ENCODE data around the gene FAM170B.

The FAM170B gene

GRCh38 chr10:49090696-49091380 is 43.0 kb downstream of the FAM170B start:
- Histone ChIP-seq H3K9me3 (ENCODE audit: control insufficient read depth in 1 of 2, low read length in 2 of 2) (peaks cover 0 to 7% of the 10 kb centered on the region in 2 donors), H3K36me3 (ENCODE audit: control insufficient read depth in 1 of 2, insufficient read depth in 2 of 2, low read length in 2 of 2) (no peaks in the 10 kb centered on the region), H3K4me1 (ENCODE audit: control insufficient read depth in 1 of 2, insufficient read depth in 2 of 2, low read length in 2 of 2) (no peaks in the 10 kb centered on the region), H3K4me3 (ENCODE audit: low read depth in 1 of 2, low read length in 2 of 2) (no peak overlapping the region), H3K27me3 (ENCODE audit: control insufficient read depth in 1 of 2, insufficient read depth in 2 of 2, low read length in 2 of 2) (no peaks in the 10 kb centered on the region), H3K27ac (ENCODE audit: low read depth, low read length) (no peak overlapping the region), H3K9ac (ENCODE audit: low read depth in 1 of 2, low read length in 2 of 2) (no peak overlapping the region)

- no peaks in the 10 kb centered on the region for H3K27me3 ChIP-seq (ENCODE audit: control insufficient read depth in 1 of 2, insufficient read depth in 2 of 2, low read length in 2 of 2)
- peaks cover 0 to 7% of the 10 kb centered on the region in 2 donors for H3K9me3 ChIP-seq (ENCODE audit: control insufficient read depth in 1 of 2, low read length in 2 of 2)
- H3K4me1 ChIP-seq (ENCODE audit: control insufficient read depth in 1 of 2, insufficient read depth in 2 of 2, low read length in 2 of 2), result no peaks in the 10 kb centered on the region
- no peak overlapping the region for H3K27ac ChIP-seq (ENCODE audit: low read depth, low read length)
- H3K4me3 ChIP-seq (ENCODE audit: low read depth in 1 of 2, low read length in 2 of 2), result no peak overlapping the region
- no peak overlapping the region for H3K9ac ChIP-seq (ENCODE audit: low read depth in 1 of 2, low read length in 2 of 2)
- H3K36me3 ChIP-seq (ENCODE audit: control insufficient read depth in 1 of 2, insufficient read depth in 2 of 2, low read length in 2 of 2), result no peaks in the 10 kb centered on the region
Measured at GRCh38 chr10:49090189-49090575, 43.6 kb downstream of the FAM170B start.

GRCh38 chr10:49089557-49090188 is 44.1 kb downstream of the FAM170B start:
- Histone ChIP-seq H3K27ac (ENCODE audit: low read depth, low read length) (no peak overlapping the region), H3K9ac (ENCODE audit: low read depth in 1 of 2, low read length in 2 of 2) (no peak overlapping the region), H3K27me3 (ENCODE audit: control insufficient read depth in 1 of 2, insufficient read depth in 2 of 2, low read length in 2 of 2) (no peaks in the 10 kb centered on the region), H3K4me1 (ENCODE audit: control insufficient read depth in 1 of 2, insufficient read depth in 2 of 2, low read length in 2 of 2) (no peaks in the 10 kb centered on the region), H3K36me3 (ENCODE audit: control insufficient read depth in 1 of 2, insufficient read depth in 2 of 2, low read length in 2 of 2) (no peaks in the 10 kb centered on the region), H3K4me3 (ENCODE audit: low read depth in 1 of 2, low read length in 2 of 2) (no peak overlapping the region), H3K9me3 (ENCODE audit: control insufficient read depth in 1 of 2, low read length in 2 of 2) (peaks cover 0 to 7% of the 10 kb centered on the region in 2 donors)

GRCh38 chr10:49089152-49089551 is 44.7 kb downstream of the FAM170B start:
- Histone ChIP-seq H3K9me3 (ENCODE audit: control insufficient read depth in 1 of 2, low read length in 2 of 2) (peaks cover 0 to 7% of the 10 kb centered on the region in 2 donors), H3K36me3 (ENCODE audit: control insufficient read depth in 1 of 2, insufficient read depth in 2 of 2, low read length in 2 of 2) (no peaks in the 10 kb centered on the region), H3K4me1 (ENCODE audit: control insufficient read depth in 1 of 2, insufficient read depth in 2 of 2, low read length in 2 of 2) (no peaks in the 10 kb centered on the region), H3K9ac (ENCODE audit: low read depth in 1 of 2, low read length in 2 of 2) (no peak overlapping the region), H3K4me3 (ENCODE audit: low read depth in 1 of 2, low read length in 2 of 2) (no peak overlapping the region), H3K27me3 (ENCODE audit: control insufficient read depth in 1 of 2, insufficient read depth in 2 of 2, low read length in 2 of 2) (no peaks in the 10 kb centered on the region), H3K27ac (ENCODE audit: low read depth, low read length) (no peak overlapping the region)

- no peaks in the 10 kb centered on the region for H3K4me1 ChIP-seq (ENCODE audit: control insufficient read depth in 1 of 2, insufficient read depth in 2 of 2, low read length in 2 of 2)
- H3K4me3 ChIP-seq (ENCODE audit: low read depth in 1 of 2, low read length in 2 of 2), result no peak overlapping the region
- no peaks in the 10 kb centered on the region for H3K36me3 ChIP-seq (ENCODE audit: control insufficient read depth in 1 of 2, insufficient read depth in 2 of 2, low read length in 2 of 2)
- H3K27me3 ChIP-seq (ENCODE audit: control insufficient read depth in 1 of 2, insufficient read depth in 2 of 2, low read length in 2 of 2), result no peaks in the 10 kb centered on the region
- H3K9ac ChIP-seq (ENCODE audit: low read depth in 1 of 2, low read length in 2 of 2), result no peak overlapping the region
- peaks cover 0 to 7% of the 10 kb centered on the region in 2 donors for H3K9me3 ChIP-seq (ENCODE audit: control insufficient read depth in 1 of 2, low read length in 2 of 2)
- no peak overlapping the region for H3K27ac ChIP-seq (ENCODE audit: low read depth, low read length)
Measured at GRCh38 chr10:49086889-49087288, 46.9 kb downstream of the FAM170B start.

GRCh38 chr10:49083261-49083660 is 50.6 kb downstream of the FAM170B start:
- no peak overlapping the region for H3K27ac ChIP-seq (ENCODE audit: low read depth, low read length)
- H3K4me1 ChIP-seq (ENCODE audit: control insufficient read depth in 1 of 2, insufficient read depth in 2 of 2, low read length in 2 of 2), result peaks cover 0 to 3% of the 10 kb centered on the region in 2 donors

GRCh38 chr10:49082766-49083165 is 51.1 kb downstream of the FAM170B start:
- Histone ChIP-seq H3K4me1 (ENCODE audit: control insufficient read depth in 1 of 2, insufficient read depth in 2 of 2, low read length in 2 of 2) (peaks cover 0 to 3% of the 10 kb centered on the region in 2 donors), H3K9me3 (ENCODE audit: control insufficient read depth in 1 of 2, low read length in 2 of 2) (peaks cover 0 to 7% of the 10 kb centered on the region in 2 donors), H3K9ac (ENCODE audit: low read depth in 1 of 2, low read length in 2 of 2) (no peak overlapping the region), H3K27ac (ENCODE audit: low read depth, low read length) (no peak overlapping the region), H3K27me3 (ENCODE audit: control insufficient read depth in 1 of 2, insufficient read depth in 2 of 2, low read length in 2 of 2) (no peaks in the 10 kb centered on the region), H3K36me3 (ENCODE audit: control insufficient read depth in 1 of 2, insufficient read depth in 2 of 2, low read length in 2 of 2) (no peaks in the 10 kb centered on the region), H3K4me3 (ENCODE audit: low read depth in 1 of 2, low read length in 2 of 2) (no peak overlapping the region)

More at GRCh38 chr10:49083261-49083660, 50.6 kb downstream of the FAM170B start:
- Histone ChIP-seq H3K9me3 (ENCODE audit: control insufficient read depth in 1 of 2, low read length in 2 of 2) (peaks cover 0 to 7% of the 10 kb centered on the region in 2 donors), H3K4me3 (ENCODE audit: low read depth in 1 of 2, low read length in 2 of 2) (no peak overlapping the region), H3K9ac (ENCODE audit: low read depth in 1 of 2, low read length in 2 of 2) (no peak overlapping the region), H3K36me3 (ENCODE audit: control insufficient read depth in 1 of 2, insufficient read depth in 2 of 2, low read length in 2 of 2) (no peaks in the 10 kb centered on the region), H3K27me3 (ENCODE audit: control insufficient read depth in 1 of 2, insufficient read depth in 2 of 2, low read length in 2 of 2) (no peaks in the 10 kb centered on the region)

- H3K9ac ChIP-seq (ENCODE audit: low read depth in 1 of 2, low read length in 2 of 2), result no peak overlapping the region
- H3K27ac ChIP-seq (ENCODE audit: low read depth, low read length), result no peak overlapping the region
- no peak overlapping the region for H3K4me3 ChIP-seq (ENCODE audit: low read depth in 1 of 2, low read length in 2 of 2)
- no peaks in the 10 kb centered on the region for H3K36me3 ChIP-seq (ENCODE audit: control insufficient read depth in 1 of 2, insufficient read depth in 2 of 2, low read length in 2 of 2)
- H3K4me1 ChIP-seq (ENCODE audit: control insufficient read depth in 1 of 2, insufficient read depth in 2 of 2, low read length in 2 of 2), result peaks cover 0 to 3% of the 10 kb centered on the region in 2 donors
- peaks cover 0 to 2% of the 10 kb centered on the region in 2 donors for H3K9me3 ChIP-seq (ENCODE audit: control insufficient read depth in 1 of 2, low read length in 2 of 2)
- H3K27me3 ChIP-seq (ENCODE audit: control insufficient read depth in 1 of 2, insufficient read depth in 2 of 2, low read length in 2 of 2), result no peaks in the 10 kb centered on the region
Measured at GRCh38 chr10:49081547-49082275, 52.1 kb downstream of the FAM170B start.

All from duodenal mucosa (tissue), 2 donors.